WERI-Rb-1 (cell line): Measurements from ENCODE around the gene TTC7B.

Experiments used
- DNase-seq: peaks from one replicate; pipeline ENCODE4 v3.0.0-alpha.2; 2020
- H3K27ac ChIP-seq: fragments of 250-450 bp; sonication (Bioruptor Pico); 2 replicates; pipeline ENCODE4 v1.5.1; 2020; ENCODE audit warnings: mild to moderate bottlenecking, moderate library complexity
- H3K27me3 ChIP-seq: fragments of 250-450 bp; sonication (Bioruptor Pico); 2 replicates; pipeline ENCODE4 v1.5.1; 2021; ENCODE audit warnings: mild to moderate bottlenecking, low read depth, moderate library complexity; ENCODE audit not compliant: insufficient read depth, severe bottlenecking
- H3K36me3 ChIP-seq: fragments of 250-450 bp; sonication (Bioruptor Pico); 2 replicates; pipeline ENCODE4 v1.5.1; 2020; ENCODE audit warnings: mild to moderate bottlenecking, moderate library complexity
- H3K4me3 ChIP-seq: 2 replicates; pipeline ENCODE4 v1.5.1; 2011; ENCODE audit warnings: low read depth, mild to moderate bottlenecking, control low read depth, low read length
- H3K9me3 ChIP-seq: fragments of 250-450 bp; sonication (Bioruptor Pico); 2 replicates; pipeline ENCODE4 v1.5.1; 2021; ENCODE audit warnings: mild to moderate bottlenecking, moderate library complexity; ENCODE audit not compliant: severe bottlenecking
- CTCF ChIP-seq: IDR thresholded peaks from 2 replicates; pipeline ENCODE4 v1.5.1; 2011; ENCODE audit warnings: low read depth, mild to moderate bottlenecking, control low read depth, inconsistent platforms, low read length

Gene TTC7B

DNA sequence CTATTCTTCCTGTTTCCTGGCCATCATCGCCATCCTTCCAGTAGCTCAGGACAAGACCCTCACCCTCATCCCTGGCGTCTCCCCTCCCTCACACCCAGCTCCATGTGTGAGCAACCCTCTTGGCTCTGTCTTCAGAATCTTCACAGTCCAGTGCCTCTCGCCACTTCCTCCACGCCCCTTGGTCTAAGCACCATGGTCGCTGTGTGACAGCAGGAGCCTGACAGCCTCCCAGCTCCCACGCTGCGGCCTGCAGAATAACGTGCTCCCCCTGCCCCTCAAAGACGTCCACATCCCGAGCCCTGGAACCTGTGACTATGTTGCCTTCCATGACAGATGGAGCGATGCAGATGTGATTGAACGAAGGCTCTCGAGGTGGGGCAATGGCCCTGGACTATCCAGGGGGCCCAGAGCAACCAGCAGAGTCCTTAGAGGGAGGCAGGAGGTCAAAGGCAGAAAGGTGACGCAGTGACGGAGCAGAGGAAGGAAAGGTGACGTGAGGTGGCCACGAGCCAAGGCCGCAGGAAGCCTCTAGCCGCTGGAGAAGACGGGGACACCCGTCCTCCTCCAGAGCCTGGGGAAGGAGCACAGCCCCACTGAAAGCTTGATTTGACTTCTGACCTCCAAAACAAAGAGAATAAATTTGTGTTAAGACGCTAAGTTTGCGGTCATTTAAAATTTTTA, 279.6 kb downstream of the TTC7B start:
- Histone ChIP-seq H3K27ac (peak overlapping the region; percentile 0; the same call in 1 of the 2 replicates), H3K27me3 (no peaks in the 10 kb centered on the region), H3K4me3 (no peak overlapping the region), H3K36me3 (peaks cover 31% of the 10 kb centered on the region), H3K9me3 (no peaks in the 10 kb centered on the region)
- DNase-seq = no peak
- TF ChIP-seq CTCF = no peak

GRCh38 chr14:90536092-90536491, 280.1 kb downstream of the TTC7B start:
- peak; percentile 57 for DNase-seq
- TF ChIP-seq CTCF = no peak
- H3K27me3 ChIP-seq = no peaks in the 10 kb centered on the region
- no peaks in the 10 kb centered on the region for H3K9me3 ChIP-seq
- H3K4me3 ChIP-seq = no peak overlapping the region
- peaks cover 27% of the 10 kb centered on the region for H3K36me3 ChIP-seq
- peak overlapping the region; percentile 35 for H3K27ac ChIP-seq

- TF ChIP-seq CTCF = no peak
- no peak for DNase-seq
- H3K27me3 ChIP-seq = no peaks in the 10 kb centered on the region
- peak overlapping the region; percentile 35 for H3K27ac ChIP-seq
- peaks cover 22% of the 10 kb centered on the region for H3K36me3 ChIP-seq
- H3K9me3 ChIP-seq = no peaks in the 10 kb centered on the region
- H3K4me3 ChIP-seq = no peak overlapping the region
These were observed 280.6 kb downstream of the TTC7B start for GRCh38 chr14:90535556-90536090.

- Histone ChIP-seq H3K9me3 (no peaks in the 10 kb centered on the region), H3K27me3 (no peaks in the 10 kb centered on the region), H3K36me3 (peaks cover 16% of the 10 kb centered on the region), H3K27ac (peak overlapping the region; percentile 35), H3K4me3 (no peak overlapping the region)
- no peak for DNase-seq
- TF ChIP-seq CTCF = no peak
These were observed 281.2 kb downstream of the TTC7B start for GRCh38 chr14:90534838-90535555.

DNA sequence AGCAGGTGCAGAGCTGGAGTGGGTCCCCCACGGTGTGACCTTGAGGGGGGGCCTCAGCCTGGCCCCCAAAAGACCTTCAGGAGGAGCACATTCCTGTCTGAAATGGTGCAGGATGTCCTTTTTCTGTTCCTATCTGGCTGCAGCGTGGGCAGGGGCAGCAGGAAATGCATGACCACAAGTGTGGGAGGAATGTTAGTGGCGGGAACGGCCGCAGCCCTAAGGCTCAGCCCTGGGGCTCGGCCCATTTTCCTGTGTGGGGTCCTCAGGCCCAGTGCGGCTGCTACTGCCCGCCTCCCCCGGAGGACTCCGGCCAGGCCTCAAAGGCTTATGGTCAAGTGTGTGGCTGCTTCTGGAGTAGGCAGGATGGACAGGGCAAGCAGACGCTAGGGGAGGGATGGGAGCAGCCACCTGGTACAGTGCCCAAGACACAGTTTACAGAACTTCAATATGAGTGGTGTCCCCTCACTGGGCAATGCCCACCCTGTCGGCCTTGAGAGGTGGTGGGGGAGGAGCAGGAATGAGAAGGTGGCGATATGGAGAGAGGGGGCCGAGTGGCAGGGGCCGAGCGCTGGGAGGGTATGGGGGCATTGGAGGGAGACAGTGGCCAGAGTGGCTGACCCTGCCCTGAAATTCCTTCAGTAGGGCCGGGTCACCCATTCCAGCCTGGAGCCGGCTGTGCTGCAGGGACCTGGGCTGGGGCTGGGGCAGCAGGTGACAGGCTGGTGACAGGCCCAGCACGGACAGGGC, 282.0 kb downstream of the TTC7B start:
- Histone ChIP-seq H3K36me3 (peaks cover 11% of the 10 kb centered on the region), H3K4me3 (no peak overlapping the region), H3K9me3 (no peaks in the 10 kb centered on the region), H3K27me3 (no peaks in the 10 kb centered on the region), H3K27ac (no peak overlapping the region)
- no peak for DNase-seq
- TF ChIP-seq CTCF = no peak
